Stimulated activated CD8-positive, alpha-beta memory T cell treated with anti-CD3 and anti-CD28 coated beads, Interleukin-7, amount 100 ng/mL, for 4 hours (primary cell): Measurements from ENCODE around the gene PCDHGA1.

Experiments
- DNase-seq, 2 donors: peaks; one replicate each; pipeline ENCODE4 v3.0.0-alpha.2; 2020; ENCODE audit warnings: low read depth in 2 of 2

PCDHGA1 gene

GRCh38 chr5:141439411-141440141, 109.3 kb downstream of the PCDHGA1 start:
- DNase-seq, result no peak

- no peak for DNase-seq
Observed at GRCh38 chr5:141440341-141440740, 110.0 kb downstream of the PCDHGA1 start.

GRCh38 chr5:141441571-141442170, 111.4 kb downstream of the PCDHGA1 start:
- DNase-seq, result no peak

GRCh38 chr5:141465351-141465750, 135.0 kb downstream of the PCDHGA1 start:
- DNase-seq, result no peak

GRCh38 chr5:141475625-141476131, 145.4 kb downstream of the PCDHGA1 start, which contains the start of gene PCDHGC3:
PCDHGC3 (plus strand) TSS chr5:141475966; CDS start chr5:141476117, 151 bp downstream.
- no peak for DNase-seq

- DNase-seq, result no peak
Observed at GRCh38 chr5:141476132-141476911, 146.0 kb downstream of the PCDHGA1 start.

- no peak for DNase-seq
Observed at GRCh38 chr5:141477044-141477575, 146.8 kb downstream of the PCDHGA1 start.

- DNase-seq, result no peak
Observed at GRCh38 chr5:141477815-141478214, 147.5 kb downstream of the PCDHGA1 start.

- no peak for DNase-seq
Observed at GRCh38 chr5:141478321-141478945, 148.1 kb downstream of the PCDHGA1 start.

GRCh38 chr5:141479776-141480175, 149.5 kb downstream of the PCDHGA1 start:
- DNase-seq, result no peak

- DNase-seq, result no peak
Observed at GRCh38 chr5:141483902-141484301, 153.6 kb downstream of the PCDHGA1 start.

GRCh38 chr5:141484310-141484640, 154.0 kb downstream of the PCDHGA1 start:
- no peak for DNase-seq

- DNase-seq, result no peak
Observed at GRCh38 chr5:141484641-141485311, 154.5 kb downstream of the PCDHGA1 start, which contains the start of gene PCDHGC4. PCDHGC4 (plus strand) TSS chr5:141485030; CDS start chr5:141485174, 144 bp downstream.

GRCh38 chr5:141485321-141486055, 155.2 kb downstream of the PCDHGA1 start:
- DNase-seq, result no peak

- no peak for DNase-seq
Observed at GRCh38 chr5:141486091-141486490, 155.8 kb downstream of the PCDHGA1 start.

- DNase-seq, result no peak
Observed at GRCh38 chr5:141487131-141487530, 156.8 kb downstream of the PCDHGA1 start.

- no peak for DNase-seq
Observed at GRCh38 chr5:141488591-141489561, 158.6 kb downstream of the PCDHGA1 start, which contains the start of gene PCDHGC5. PCDHGC5 (plus strand) TSS chr5:141489081; CDS start chr5:141489241, 160 bp downstream.

GRCh38 chr5:141489841-141490240, 159.5 kb downstream of the PCDHGA1 start:
- DNase-seq, result no peak

- no peak for DNase-seq
Observed at GRCh38 chr5:141490271-141490670, 160.0 kb downstream of the PCDHGA1 start.
